GM23248 (cell line): ENCODE results near the gene EEA1.

ENCODE experiments used
- EZH2 ChIP-seq: fragments of 200-600 bp; sonication (generic); IDR thresholded peaks from 2 replicates; pipeline ENCODE4 v1.6.1; 2018; ENCODE audit warnings: antibody characterized with exemption, mild to moderate bottlenecking; ENCODE audit not compliant: insufficient read depth, poor library complexity, severe bottlenecking
- EZH2phosphoT487 ChIP-seq: fragments of 200-600 bp; sonication (generic); IDR thresholded peaks from 2 replicates; pipeline ENCODE4 v1.6.1; 2018; ENCODE audit warnings: antibody characterized with exemption, moderate library complexity, mild to moderate bottlenecking, low read depth; ENCODE audit not compliant: insufficient read depth

DNA sequence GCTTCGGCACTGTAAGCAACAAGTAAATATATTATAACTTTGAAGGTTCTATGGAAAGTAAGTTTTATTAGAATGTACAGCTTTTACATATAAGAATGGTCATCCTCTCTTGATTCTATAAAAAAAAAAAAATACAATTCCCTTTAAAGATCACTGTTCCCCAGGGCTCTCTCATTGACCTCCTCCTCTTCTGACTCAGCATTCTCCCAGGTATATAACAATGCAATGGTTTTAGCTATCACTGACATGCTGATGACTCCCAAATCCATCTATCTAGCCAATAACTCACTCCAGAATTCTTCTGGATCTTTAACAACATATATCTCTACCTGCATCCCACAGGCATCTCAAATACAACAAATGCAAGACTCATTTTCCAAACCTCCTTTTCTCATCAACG is 62.7 kb downstream of the EEA1 start:
- no peak for TF ChIP-seq EZH2
- no peak for TF ChIP-seq EZH2phosphoT487
